LNCaP clone FGC (cell line): ENCODE data around the gene DPF3.

Experiments
- DNase-seq: peaks from one replicate; pipeline ENCODE4 v3.0.0-alpha.2; 2011; ENCODE audit warnings: low read depth
- H3K4me3 ChIP-seq: 2 replicates; pipeline ENCODE4 v1.5.1; 2011; ENCODE audit warnings: mild to moderate bottlenecking, low read depth, low read length, control low read depth
- TF ChIP-seq, protein P1 (sequence below): IDR thresholded peaks from 2 replicates; pipeline ENCODE4 v1.5.1; 2012; ENCODE audit warnings: mild to moderate bottlenecking; ENCODE audit not compliant: control insufficient read depth, insufficient read depth; ENCODE audit errors: extremely low read depth

The DPF3 gene

DNA sequence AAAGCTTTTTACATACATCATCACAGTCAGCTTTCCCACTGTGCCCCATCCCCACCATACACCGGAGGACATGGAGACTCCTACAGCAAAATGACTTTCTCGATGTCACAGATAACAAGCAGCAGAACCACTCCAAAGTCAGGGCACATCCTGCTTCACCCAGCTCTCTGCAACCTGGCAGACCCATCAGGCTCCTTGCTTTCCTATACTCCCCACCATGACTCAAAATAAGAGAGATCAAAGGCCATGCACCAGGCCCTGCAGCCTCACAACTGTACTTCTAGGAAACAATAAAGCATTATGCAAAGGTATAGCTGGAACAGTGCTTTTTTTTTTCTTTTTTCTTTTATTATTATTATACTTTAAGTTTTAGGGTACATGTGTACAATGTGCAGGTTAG lies 187.4 kb downstream of the DPF3 start:
- TF ChIP-seq, protein P1, sequence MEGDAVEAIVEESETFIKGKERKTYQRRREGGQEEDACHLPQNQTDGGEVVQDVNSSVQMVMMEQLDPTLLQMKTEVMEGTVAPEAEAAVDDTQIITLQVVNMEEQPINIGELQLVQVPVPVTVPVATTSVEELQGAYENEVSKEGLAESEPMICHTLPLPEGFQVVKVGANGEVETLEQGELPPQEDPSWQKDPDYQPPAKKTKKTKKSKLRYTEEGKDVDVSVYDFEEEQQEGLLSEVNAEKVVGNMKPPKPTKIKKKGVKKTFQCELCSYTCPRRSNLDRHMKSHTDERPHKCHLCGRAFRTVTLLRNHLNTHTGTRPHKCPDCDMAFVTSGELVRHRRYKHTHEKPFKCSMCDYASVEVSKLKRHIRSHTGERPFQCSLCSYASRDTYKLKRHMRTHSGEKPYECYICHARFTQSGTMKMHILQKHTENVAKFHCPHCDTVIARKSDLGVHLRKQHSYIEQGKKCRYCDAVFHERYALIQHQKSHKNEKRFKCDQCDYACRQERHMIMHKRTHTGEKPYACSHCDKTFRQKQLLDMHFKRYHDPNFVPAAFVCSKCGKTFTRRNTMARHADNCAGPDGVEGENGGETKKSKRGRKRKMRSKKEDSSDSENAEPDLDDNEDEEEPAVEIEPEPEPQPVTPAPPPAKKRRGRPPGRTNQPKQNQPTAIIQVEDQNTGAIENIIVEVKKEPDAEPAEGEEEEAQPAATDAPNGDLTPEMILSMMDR: no peak
- DNase-seq: no peak
- no peak overlapping the region for H3K4me3 ChIP-seq

DNA sequence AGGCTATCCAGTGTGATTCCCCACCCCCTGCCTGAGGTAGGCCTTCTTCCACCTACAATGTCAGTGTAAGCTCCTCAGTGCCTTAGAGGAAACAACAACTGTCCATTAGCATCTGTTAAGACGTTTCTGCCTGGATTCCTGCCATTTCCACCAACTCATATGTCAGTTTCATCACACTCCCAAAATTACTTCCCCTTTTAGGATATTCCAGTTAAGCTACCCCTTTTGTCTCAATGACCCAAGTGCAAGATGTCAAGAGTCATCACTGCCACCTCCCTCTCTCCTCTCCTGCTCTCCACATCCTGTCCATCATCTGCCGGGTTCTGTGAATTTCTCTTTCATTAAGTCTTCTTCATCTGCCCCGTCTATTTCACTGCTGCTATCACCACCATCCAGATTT lies 189.4 kb downstream of the DPF3 start:
- TF ChIP-seq, protein P1: no peak
- DNase-seq: no peak
- H3K4me3 ChIP-seq: no peak overlapping the region

DNA sequence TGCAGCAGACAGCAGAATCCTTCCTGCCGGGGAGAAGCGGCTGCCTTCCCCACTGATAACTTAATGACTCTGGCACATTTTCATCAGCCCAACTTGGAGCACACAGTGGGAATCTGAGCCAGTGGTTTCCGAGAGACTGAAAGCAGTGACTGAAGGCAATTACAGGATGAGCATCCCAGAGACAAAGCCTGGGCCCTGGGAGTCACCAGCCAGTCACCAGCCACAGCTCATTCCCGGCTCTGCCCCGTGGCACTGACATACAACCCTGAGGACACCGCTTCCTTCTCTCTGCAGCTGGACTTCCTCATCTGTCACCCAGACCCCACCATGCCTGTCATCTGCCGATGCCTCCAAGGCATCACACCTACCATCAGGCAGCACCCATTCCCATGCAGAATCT lies 192.3 kb downstream of the DPF3 start:
- TF ChIP-seq, protein P1: no peak
- DNase-seq: no peak
- no peak overlapping the region for H3K4me3 ChIP-seq

DNA sequence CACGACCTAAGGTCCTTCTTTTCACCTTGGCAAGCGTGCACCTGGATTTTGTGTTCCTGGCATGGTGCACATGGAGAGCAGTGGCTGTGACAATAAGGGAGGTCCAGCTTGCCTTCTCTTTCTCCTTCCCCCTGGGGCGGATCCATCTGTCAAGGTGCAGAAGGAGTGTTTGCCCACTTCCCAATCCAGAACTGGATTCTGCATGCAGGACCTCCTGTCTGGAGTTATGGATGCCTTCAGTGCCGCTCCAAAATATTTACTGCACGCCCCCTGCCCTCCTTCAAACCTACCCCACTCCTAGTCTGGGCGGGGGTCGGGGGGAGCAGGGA lies 192.7 kb downstream of the DPF3 start:
- no peak for DNase-seq
- no peak overlapping the region for H3K4me3 ChIP-seq
- TF ChIP-seq, protein P1: no peak

DNA sequence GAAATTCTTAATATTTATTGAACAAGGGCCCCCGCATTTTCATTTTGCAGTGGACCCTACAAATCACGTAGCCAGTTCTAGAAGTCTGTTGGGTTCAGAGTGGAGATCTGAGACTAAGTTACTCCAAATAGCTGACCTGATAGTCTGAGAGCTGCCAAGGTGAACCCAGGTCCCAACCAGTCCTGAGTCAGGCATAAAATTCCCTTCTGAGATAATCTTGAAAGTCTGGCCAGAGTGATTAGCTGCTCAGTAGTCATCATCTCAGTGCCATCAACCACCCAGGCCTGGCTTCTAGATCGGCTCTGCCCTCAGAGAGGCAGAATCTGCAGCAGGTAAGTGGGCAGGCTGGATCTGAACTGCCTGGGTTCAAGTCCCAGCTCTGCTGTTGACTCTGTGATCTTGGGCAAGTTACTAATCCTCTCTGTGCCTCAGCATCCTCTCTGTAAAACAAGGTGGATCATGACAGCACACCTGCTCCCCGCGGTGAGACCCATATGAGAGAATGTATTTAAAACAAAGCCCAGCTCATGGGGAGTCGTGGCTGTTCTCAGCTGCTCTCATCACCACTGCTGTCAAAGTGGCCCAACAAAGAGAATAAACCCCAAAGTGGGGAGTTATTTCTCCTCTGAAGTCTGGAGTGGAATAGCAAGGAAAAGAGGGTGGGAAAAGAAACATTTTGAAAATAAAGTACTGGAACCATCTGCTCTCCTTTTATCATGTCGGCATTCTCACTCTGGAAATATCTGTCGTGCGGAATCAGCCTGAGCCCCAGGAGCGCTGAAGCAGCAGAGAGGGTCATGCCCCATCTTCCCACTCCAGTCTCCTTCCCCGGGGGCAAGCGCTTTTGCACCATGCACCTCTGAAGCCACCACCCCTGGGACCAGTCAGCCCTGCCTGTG lies 193.3 kb downstream of the DPF3 start:
- TF ChIP-seq, protein P1: no peak
- no peak for DNase-seq
- H3K4me3 ChIP-seq: no peak overlapping the region

DNA sequence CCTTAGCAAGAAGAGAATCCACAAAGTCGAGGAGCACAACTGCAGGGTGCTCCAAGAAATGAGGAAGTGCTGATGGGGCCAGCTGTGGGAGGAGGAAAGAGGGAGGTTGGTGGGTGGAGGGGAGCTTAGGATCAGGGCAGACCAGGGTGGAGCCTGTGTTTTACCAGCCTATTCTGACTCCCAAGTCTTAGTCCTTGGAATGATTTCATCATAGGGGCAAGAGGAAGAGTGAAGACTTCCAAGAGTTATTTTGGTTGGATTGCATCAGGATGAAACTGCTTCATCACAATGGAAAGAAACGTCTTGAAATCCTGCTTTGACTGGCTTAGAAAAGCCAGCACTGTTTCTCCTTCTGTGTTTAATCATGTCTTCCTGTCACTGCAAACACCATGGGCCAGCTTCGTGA lies 194.0 kb downstream of the DPF3 start:
- DNase-seq: no peak
- TF ChIP-seq, protein P1: no peak
- no peak overlapping the region for H3K4me3 ChIP-seq

DNA sequence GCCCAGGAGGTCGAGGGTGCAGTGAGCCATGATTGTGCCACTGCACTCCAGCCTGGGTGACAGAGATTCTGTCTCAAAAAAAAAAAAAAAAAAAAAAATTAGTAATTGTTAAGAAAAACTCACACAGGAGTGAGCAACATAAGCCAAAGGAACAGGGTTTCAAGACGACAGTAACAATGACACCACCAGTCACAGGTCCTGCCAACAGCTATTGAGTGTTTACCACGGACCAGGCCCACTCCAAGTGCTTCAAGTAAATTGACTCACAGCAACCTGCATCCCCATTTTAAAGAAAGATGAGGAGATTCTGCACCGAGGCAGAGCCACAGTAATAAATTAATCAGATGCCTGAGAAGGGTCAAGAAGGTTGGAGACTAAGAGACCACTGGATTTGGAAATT lies 194.5 kb downstream of the DPF3 start:
- no peak overlapping the region for H3K4me3 ChIP-seq
- TF ChIP-seq, protein P1: no peak
- no peak for DNase-seq
